H1 (cell line): ENCODE results near the gene MAPRE3. TPM values are rescaled to one million over a fixed set of nuclear protein-coding genes. Genes with fewer than 3 reads are reported as not detected.

Source experiments
- CTCF ChIA-PET: fragments of 300-600 bp; sonication (Branson Sonifier 250); formaldehyde crosslinking; loops from one replicate; lab custom pipeline; 2021; ENCODE audit not compliant: partially characterized antibody; lab: Charles Lee
- POLR2A ChIA-PET: fragments of 300-600 bp; sonication (Branson Sonifier 250); formaldehyde crosslinking; loops from one replicate; lab custom pipeline; 2021; ENCODE audit warnings: inconsistent platforms; ENCODE audit not compliant: partially characterized antibody; lab: Charles Lee
- DNase-seq, 2 experiments: peaks; one replicate each; pipeline versions ENCODE4 v3.0.0 to v3.0.0-alpha.2; 2010 to 2022; ENCODE audit warnings: low spot score in 2 of 2, low read depth in 1 of 2, mixed read lengths in 1 of 2
- FAIRE-seq: peaks from 2 replicates; lab custom pipeline; 2011; peaks lifted over from hg19 to GRCh38; lab: Jason Lieb, UNC
- H2AFZ ChIP-seq: 2 replicates; pipeline ENCODE4 v1.8.1; 2012; ENCODE audit warnings: low read length, inconsistent platforms
- H2AK5ac ChIP-seq: 2 replicates; pipeline ENCODE4 v1.6.1; 2013; ENCODE audit warnings: low read depth, low read length
- H2BK120ac ChIP-seq: replicated peaks from 2 replicates; pipeline ENCODE3; 2013; ENCODE audit warnings: low read depth, low read length, inconsistent platforms
- H2BK12ac ChIP-seq: 2 replicates; pipeline ENCODE4 v1.6.1; 2013; ENCODE audit warnings: low read depth, low read length
- H2BK15ac ChIP-seq: 2 replicates; pipeline ENCODE4 v1.6.1; 2013; ENCODE audit warnings: low read length
- H2BK20ac ChIP-seq: 2 replicates; pipeline ENCODE4 v1.6.1; 2013; ENCODE audit warnings: low read length
- H2BK5ac ChIP-seq: 2 replicates; pipeline ENCODE4 v1.6.1; 2013; ENCODE audit warnings: low read depth, low read length
- H3K14ac ChIP-seq: 2 replicates; pipeline ENCODE4 v1.6.1; 2013; ENCODE audit warnings: inconsistent platforms; ENCODE audit not compliant: insufficient read length
- H3K18ac ChIP-seq: 2 replicates; pipeline ENCODE4 v1.6.1; 2013; ENCODE audit warnings: low read length; ENCODE audit errors: extremely low read depth
- H3K23ac ChIP-seq: 2 replicates; pipeline ENCODE4 v1.6.1; 2013; ENCODE audit warnings: inconsistent platforms; ENCODE audit not compliant: insufficient read length
- H3K23me2 ChIP-seq: 2 replicates; pipeline ENCODE4 v1.6.1; 2013; ENCODE audit warnings: low read depth, low read length
- H3K27ac ChIP-seq: 2 replicates; pipeline ENCODE4 v1.6.1; 2011; ENCODE audit warnings: low read depth, low read length, inconsistent platforms
- H3K27me3 ChIP-seq, 4 experiments: replicated peaks in 1 of 4; 1 replicate in 1 of 4; 2 replicates in 3 of 4; pipeline versions ENCODE4 v1.6.1 to v1.8.1; 2011 to 2013; ENCODE audit warnings: low read length in 3 of 4, mild to moderate bottlenecking in 3 of 4, inconsistent platforms in 2 of 4, mixed read lengths in 2 of 4, moderate library complexity in 1 of 4; ENCODE audit not compliant: control insufficient read depth in 3 of 4, insufficient read depth in 3 of 4; ENCODE audit errors: extremely low read depth in 1 of 4
- H3K36me3 ChIP-seq, 4 experiments: 2 replicates each; pipeline versions ENCODE4 v1.6.1 to v1.8.1; 2011 to 2013; ENCODE audit warnings: mild to moderate bottlenecking in 4 of 4, low read length in 3 of 4, moderate library complexity in 2 of 4, control low read depth in 1 of 4, inconsistent platforms in 1 of 4; ENCODE audit not compliant: insufficient read depth in 4 of 4, control insufficient read depth in 2 of 4
- H3K4ac ChIP-seq: replicated peaks from 2 replicates; pipeline ENCODE3; 2013; ENCODE audit warnings: low read length, low read depth, mixed read lengths, inconsistent platforms; ENCODE audit not compliant: insufficient read length
- H3K4me1 ChIP-seq, 4 experiments: replicated peaks in 1 of 4; 1 replicate in 1 of 4; 2 replicates in 3 of 4; pipeline versions ENCODE4 v1.6.1 to v1.8.1; 2011 to 2013; ENCODE audit warnings: low read length in 3 of 4, inconsistent platforms in 2 of 4, mixed read lengths in 1 of 4; ENCODE audit not compliant: insufficient read depth in 4 of 4, control insufficient read depth in 3 of 4
- H3K4me2 ChIP-seq, 2 experiments: 2 replicates each; pipeline versions ENCODE4 v1.6.1 to v1.8.1; 2011 to 2013; ENCODE audit warnings: low read depth in 2 of 2, low read length in 2 of 2, control low read depth in 1 of 2, inconsistent platforms in 1 of 2, mild to moderate bottlenecking in 1 of 2; ENCODE audit not compliant: insufficient read depth in 1 of 2
- H3K4me3 ChIP-seq, 4 experiments: fragments of 200-600, 300-600 bp in 1 of 4; sonication (generic), shearing (Covaris generic), sonication (Bioruptor Twin) in 1 of 4; 2 replicates each; pipeline versions ENCODE4 v1.5.1 to v1.8.1; 2011 to 2016; ENCODE audit warnings: low read length in 4 of 4, low read depth in 3 of 4, control low read depth in 2 of 4, inconsistent platforms in 2 of 4, mild to moderate bottlenecking in 2 of 4, mixed read lengths in 1 of 4, moderate library complexity in 1 of 4; ENCODE audit not compliant: insufficient read depth in 2 of 4; ENCODE audit errors: extremely low read depth in 1 of 4
- H3K56ac ChIP-seq: replicated peaks from 2 replicates; pipeline ENCODE3; 2013; ENCODE audit warnings: low read depth, mild to moderate bottlenecking, mixed read lengths, low read length, inconsistent platforms; ENCODE audit not compliant: insufficient read length
- H3K79me1 ChIP-seq: 2 replicates; pipeline ENCODE4 v1.6.1; 2013; ENCODE audit warnings: low read depth, low read length, control low read depth
- H3K79me2 ChIP-seq, 2 experiments: 2 replicates each; pipeline versions ENCODE4 v1.6.1 to v1.8.1; 2012 to 2013; ENCODE audit warnings: low read length in 2 of 2, mild to moderate bottlenecking in 2 of 2, inconsistent platforms in 1 of 2; ENCODE audit not compliant: insufficient read depth in 2 of 2, control insufficient read depth in 1 of 2
- H3K9ac ChIP-seq, 4 experiments: replicated peaks in 1 of 4; 1 replicate in 1 of 4; 2 replicates in 3 of 4; pipeline versions ENCODE4 v1.6.1 to v1.8.1; 2011 to 2013; ENCODE audit warnings: low read depth in 3 of 4, low read length in 3 of 4, control low read depth in 2 of 4, mild to moderate bottlenecking in 2 of 4, moderate library complexity in 2 of 4, inconsistent platforms in 1 of 4; ENCODE audit errors: extremely low read depth in 1 of 4
- H3K9me3 ChIP-seq, 2 experiments: 2 replicates each; pipeline versions ENCODE4 v1.6.1 to v1.8.1; 2012 to 2013; ENCODE audit warnings: mild to moderate bottlenecking in 2 of 2, moderate library complexity in 2 of 2, control low read depth in 1 of 2, inconsistent platforms in 1 of 2, low read depth in 1 of 2, low read length in 1 of 2, mixed read lengths in 1 of 2; ENCODE audit not compliant: insufficient read depth in 2 of 2
- H4K20me1 ChIP-seq, 2 experiments: replicated peaks in 1 of 2; 2 replicates each; pipeline versions ENCODE3 to v1.8.1; 2011 to 2013; ENCODE audit warnings: inconsistent platforms in 2 of 2, low read length in 2 of 2, mild to moderate bottlenecking in 1 of 2; ENCODE audit not compliant: insufficient read depth in 2 of 2, control insufficient read depth in 1 of 2
- H4K5ac ChIP-seq: 2 replicates; pipeline ENCODE4 v1.6.1; 2013; ENCODE audit warnings: low read length, low read depth, mixed read lengths, inconsistent platforms; ENCODE audit not compliant: insufficient read length
- H4K8ac ChIP-seq: 2 replicates; pipeline ENCODE4 v1.8.0; 2013; ENCODE audit warnings: mild to moderate bottlenecking, moderate library complexity, low read length, inconsistent platforms; ENCODE audit not compliant: insufficient read depth; ENCODE audit errors: extremely low read depth
- H4K91ac ChIP-seq: replicated peaks from 2 replicates; pipeline ENCODE3; 2013; ENCODE audit warnings: low read length, mixed read lengths, inconsistent platforms; ENCODE audit not compliant: insufficient read length
- CTBP2 ChIP-seq: IDR thresholded peaks from 2 replicates; pipeline ENCODE4 v1.7.0; 2011; ENCODE audit warnings: borderline replicate concordance, mild to moderate bottlenecking, moderate library complexity, mixed read lengths, low read length; ENCODE audit not compliant: insufficient read depth, insufficient read length
- HDAC2 ChIP-seq, 2 experiments: fragments of 300-600 bp in 1 of 2; sonication (generic) in 1 of 2; IDR thresholded peaks; 2 replicates each; pipeline ENCODE4 v1.6.1; 2011 to 2012; ENCODE audit warnings: low read depth in 2 of 2, low read length in 2 of 2, mild to moderate bottlenecking in 2 of 2, moderate library complexity in 2 of 2, borderline replicate concordance in 1 of 2, inconsistent platforms in 1 of 2
- WGBS, 2 experiments: shearing (Covaris generic) in 1 of 2; methylation state at CpG; one replicate each; pipeline versions ENCODE4 v1.1.6 to v1.1.7; 2013 to 2015; ENCODE audit warnings: low lambda C conversion rate in 2 of 2, mixed read lengths in 2 of 2, inconsistent platforms in 1 of 2, low coverage in 1 of 2, missing lambda C conversion rate in 1 of 2; ENCODE audit not compliant: insufficient replicate concordance in 2 of 2, insufficient coverage in 1 of 2, insufficient read length in 1 of 2; ENCODE audit errors: extremely low coverage in 1 of 2, missing lambda C conversion rate in 1 of 2; 5-methylcytosine and 5-hydroxymethylcytosine counted together
- polyA plus RNA-seq, 7 experiments: library from polyadenylated mRNA; depleted of rRNA in 3 of 7; stranded (reverse) in 5 of 7; unstranded in 2 of 7; fragments of >200 nt in 5 of 7; fragments of 200-250 nt in 2 of 7; gene quantifications; 1 replicate in 5 of 7; 2 replicates in 1 of 7; 4 replicates in 1 of 7; pipeline versions ENCODE4 v1.2.1 to v1.2.3, GENCODE V29; 2011 to 2013; ENCODE audit warnings: missing spikeins in 2 of 7, mixed read lengths in 2 of 7
- total RNA-seq: library from RNA; stranded (reverse); fragmentation: NEBNext Ultra II Directional; extraction: Animal tissue kit (Norgen Biotek cat#: 25700); gene quantifications from 2 replicates; pipeline ENCODE4 v1.2.1, GENCODE V29; 2021

The MAPRE3 gene
- total and polyA plus RNA-seq, 2 of the 8 experiments (the other 6 are each of a cell fraction or from before 2014, with no cell fraction given): 4.9 to 6.6 TPM

DNA sequence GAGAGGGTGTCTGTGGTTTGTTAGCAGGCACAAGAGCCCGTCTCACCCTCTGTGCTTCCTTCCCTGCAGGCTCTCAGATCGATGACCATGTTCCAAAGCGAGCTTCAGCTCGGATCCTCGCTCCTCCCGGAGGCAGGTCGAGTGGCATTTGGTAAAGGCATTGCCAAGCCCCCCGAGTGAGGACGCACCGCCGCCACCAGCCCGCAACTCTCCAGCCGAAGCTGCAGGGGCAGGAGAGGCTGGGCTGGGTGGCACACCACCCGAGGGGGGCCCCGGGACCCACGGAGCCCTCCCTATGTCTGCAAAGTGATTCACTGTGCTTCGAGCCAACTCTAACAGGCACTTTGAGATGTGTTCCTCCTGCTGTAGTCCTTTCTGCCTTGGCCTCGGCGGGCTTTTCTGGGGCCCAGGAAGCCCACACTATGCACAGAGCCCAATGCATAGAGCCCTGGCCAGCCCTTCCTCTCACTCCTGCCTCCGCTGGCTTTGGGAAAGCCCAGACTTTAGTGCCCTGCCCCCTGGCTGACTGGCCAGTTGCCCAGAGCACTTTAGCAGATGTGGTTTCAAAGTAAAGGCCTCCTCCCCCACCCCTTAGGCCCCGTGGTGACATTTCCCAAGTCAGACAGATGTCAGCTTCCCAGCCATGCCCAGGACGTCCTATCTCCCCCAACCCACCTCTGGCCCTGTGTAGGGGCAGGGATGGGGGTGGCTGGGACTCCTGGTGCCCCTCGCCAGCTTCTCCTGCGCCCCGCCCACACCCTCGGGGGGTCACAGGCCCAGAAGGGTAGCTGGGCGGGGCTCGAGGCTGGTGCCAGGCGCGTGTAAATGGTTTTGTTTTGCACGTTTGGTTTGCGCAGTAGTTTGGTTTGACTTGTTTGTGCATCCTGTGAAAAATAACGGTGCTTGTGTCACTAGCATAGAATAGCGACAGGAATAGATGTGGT lies 23.3 kb upstream of the MAPRE3 start:
- no peak overlapping the region for H3K27ac ChIP-seq
- H2BK20ac ChIP-seq: no peak overlapping the region
- DNase-seq: no peak
- ChIA-PET CTCF (interaction anchor here (0.7 to 9.7 kb wide), 5 partner anchors 8 to 103 kb away, joined by 3 to 63 read pairs (median 3); no protein-coding TSS in a partner anchor), POLR2A (no interaction called here)
- no peak overlapping the region for H3K4me3 ChIP-seq
- no peak overlapping the region for H2AFZ ChIP-seq
- WGBS, 2 experiments: 84% methylated on average over 31 of the region's 34 CpGs; no CpG with 5 or more reads in 1 of the 2 experiments
- peaks cover 5% of the 10 kb centered on the region for H3K23me2 ChIP-seq
- H4K8ac ChIP-seq: no peak overlapping the region
- no peak overlapping the region for H4K91ac ChIP-seq
- H3K9me3 ChIP-seq: no peaks in the 10 kb centered on the region
- H3K4me1 ChIP-seq: peaks cover 2 to 18% (median 6%) of the 10 kb centered on the region in 4 experiments
- H3K36me3 ChIP-seq: no peaks in the 10 kb centered on the region; a peak in 2 of 8 replicates
- H4K20me1 ChIP-seq: peaks cover 2% of the 10 kb centered on the region in 2 experiments
- H3K56ac ChIP-seq: no peak overlapping the region
- H3K4ac ChIP-seq: no peak overlapping the region
- no peak overlapping the region for H4K5ac ChIP-seq
- no peaks in the 10 kb centered on the region for H3K79me1 ChIP-seq
- peaks cover 0 to 3% (median 0%) of the 10 kb centered on the region in 4 experiments; a peak in 1 of 7 replicates for H3K27me3 ChIP-seq
- no peak overlapping the region for H3K4me2 ChIP-seq
- no peak overlapping the region for H3K14ac ChIP-seq
- H2BK12ac ChIP-seq: no peak overlapping the region
- H2BK5ac ChIP-seq: no peak overlapping the region
- H2AK5ac ChIP-seq: no peak overlapping the region
- no peak overlapping the region for H2BK120ac ChIP-seq
- H3K79me2 ChIP-seq: no peaks in the 10 kb centered on the region
- FAIRE-seq: no peak
- H2BK15ac ChIP-seq: no peak overlapping the region
- no peak overlapping the region for H3K23ac ChIP-seq
- H3K18ac ChIP-seq: no peak overlapping the region
- H3K9ac ChIP-seq: no peak overlapping the region
- TF ChIP-seq CTBP2 (no peak), HDAC2 (IDR thresholded peaks at IDR 0.05; ENCODE audit: borderline replicate concordance in 1 of 2, low read depth in 2 of 2, low read length in 2 of 2) (no peak)
